OCI-LY7 (cell line): Measurements from ENCODE around the gene VPS72.

ENCODE experiments used
- EZH2phosphoT487 ChIP-seq: fragments of 200-600 bp; sonication (generic); IDR thresholded peaks from 2 replicates; pipeline ENCODE4 v1.6.1; 2018; ENCODE audit warnings: low read depth, borderline replicate concordance, mild to moderate bottlenecking, mixed run types, antibody characterized with exemption, low read length, moderate library complexity, mixed read lengths
- TF ChIP-seq, protein P1 (sequence below): fragments of 200-600 bp; sonication (generic); conservative IDR thresholded peaks from 2 replicates; pipeline ENCODE4 v1.5.1; 2014; ENCODE audit warnings: mild to moderate bottlenecking, antibody characterized with exemption, low read length, moderate library complexity, mixed read lengths

DNA sequence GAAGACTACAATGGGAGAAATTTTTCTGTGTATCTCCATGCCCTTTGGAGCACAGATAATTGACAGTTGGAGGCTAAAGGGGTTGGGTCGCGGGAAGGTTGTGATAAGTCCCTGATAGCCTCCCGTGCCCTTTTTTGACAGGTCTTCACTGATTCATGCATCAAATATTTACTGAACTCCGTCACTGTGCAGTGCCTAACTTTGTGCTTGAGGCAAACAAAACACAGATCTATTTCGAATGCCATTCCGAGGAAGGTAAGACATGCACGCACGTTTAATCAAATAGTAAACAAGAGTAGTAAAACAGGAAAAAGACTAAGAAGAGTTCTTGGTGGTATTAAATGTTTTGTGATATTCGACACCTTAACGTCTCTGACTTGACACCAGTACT, 7.9 kb upstream of the VPS72 start:
- TF ChIP-seq, protein P1, sequence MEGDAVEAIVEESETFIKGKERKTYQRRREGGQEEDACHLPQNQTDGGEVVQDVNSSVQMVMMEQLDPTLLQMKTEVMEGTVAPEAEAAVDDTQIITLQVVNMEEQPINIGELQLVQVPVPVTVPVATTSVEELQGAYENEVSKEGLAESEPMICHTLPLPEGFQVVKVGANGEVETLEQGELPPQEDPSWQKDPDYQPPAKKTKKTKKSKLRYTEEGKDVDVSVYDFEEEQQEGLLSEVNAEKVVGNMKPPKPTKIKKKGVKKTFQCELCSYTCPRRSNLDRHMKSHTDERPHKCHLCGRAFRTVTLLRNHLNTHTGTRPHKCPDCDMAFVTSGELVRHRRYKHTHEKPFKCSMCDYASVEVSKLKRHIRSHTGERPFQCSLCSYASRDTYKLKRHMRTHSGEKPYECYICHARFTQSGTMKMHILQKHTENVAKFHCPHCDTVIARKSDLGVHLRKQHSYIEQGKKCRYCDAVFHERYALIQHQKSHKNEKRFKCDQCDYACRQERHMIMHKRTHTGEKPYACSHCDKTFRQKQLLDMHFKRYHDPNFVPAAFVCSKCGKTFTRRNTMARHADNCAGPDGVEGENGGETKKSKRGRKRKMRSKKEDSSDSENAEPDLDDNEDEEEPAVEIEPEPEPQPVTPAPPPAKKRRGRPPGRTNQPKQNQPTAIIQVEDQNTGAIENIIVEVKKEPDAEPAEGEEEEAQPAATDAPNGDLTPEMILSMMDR: no peak
- TF ChIP-seq EZH2phosphoT487: no peak
